Thoracic aorta (tissue), 2 donors: ENCODE measurements around the gene TM9SF3. TPM values are rescaled to one million over a fixed set of nuclear protein-coding genes. Genes with fewer than 3 reads are reported as not detected.

Experiments used
- ATAC-seq: fragments of 150-250 bp; one replicate; pipeline ENCODE4 v1.8.0; 2017; ENCODE audit warnings: low read depth; ENCODE audit not compliant: insufficient number of reproducible peaks, low FRiP score
- DNase-seq: peaks from one replicate; pipeline ENCODE4 v3.0.0-alpha.2; 2020; ENCODE audit warnings: low spot score
- H3K27ac ChIP-seq, 2 donors: fragments of 200-600 bp; sonication (generic); 1 replicate in 1 of 2; 2 replicates in 1 of 2; pipeline ENCODE4 v1.5.1; 2016; ENCODE audit warnings: mild to moderate bottlenecking in 2 of 2, moderate library complexity in 2 of 2
- H3K27me3 ChIP-seq: fragments of 200-600 bp; sonication (generic); replicated peaks from 2 replicates; pipeline ENCODE4 v1.6.0; 2016; ENCODE audit warnings: mild to moderate bottlenecking; ENCODE audit not compliant: insufficient read depth
- H3K36me3 ChIP-seq: fragments of 200-600 bp; sonication (generic); one replicate; pipeline ENCODE4 v1.5.1; 2016
- H3K4me1 ChIP-seq, 2 donors: fragments of 200-600 bp; sonication (generic); 1 replicate in 1 of 2; 2 replicates in 1 of 2; pipeline versions ENCODE4 v1.5.1 to v1.6.0; 2016; ENCODE audit warnings: low read depth in 2 of 2, mild to moderate bottlenecking in 1 of 2; ENCODE audit not compliant: control insufficient read depth in 1 of 2
- H3K4me3 ChIP-seq: fragments of 200-600 bp; sonication (generic); 2 replicates; pipeline ENCODE4 v1.5.1; 2016; ENCODE audit warnings: mild to moderate bottlenecking
- H3K9me3 ChIP-seq: fragments of 200-600 bp; sonication (generic); 2 replicates; pipeline ENCODE4 v1.5.1; 2016
- total RNA-seq, 2 donors: library from RNA; depleted of rRNA; stranded (reverse); fragments of >200 nt; gene quantifications; one replicate each; pipeline versions ENCODE4 v1.1.0 to v1.2.3, GENCODE V29; 2016
- TF ChIP-seq, protein P1 (sequence below): fragments of 200-600 bp; sonication (generic); IDR thresholded peaks from one replicate; pipeline ENCODE4 v1.5.1; 2019; ENCODE audit warnings: antibody characterized with exemption

TM9SF3 gene
- total RNA-seq, 2 donors from 2014 or later, result 68.9 to 125 TPM

DNA sequence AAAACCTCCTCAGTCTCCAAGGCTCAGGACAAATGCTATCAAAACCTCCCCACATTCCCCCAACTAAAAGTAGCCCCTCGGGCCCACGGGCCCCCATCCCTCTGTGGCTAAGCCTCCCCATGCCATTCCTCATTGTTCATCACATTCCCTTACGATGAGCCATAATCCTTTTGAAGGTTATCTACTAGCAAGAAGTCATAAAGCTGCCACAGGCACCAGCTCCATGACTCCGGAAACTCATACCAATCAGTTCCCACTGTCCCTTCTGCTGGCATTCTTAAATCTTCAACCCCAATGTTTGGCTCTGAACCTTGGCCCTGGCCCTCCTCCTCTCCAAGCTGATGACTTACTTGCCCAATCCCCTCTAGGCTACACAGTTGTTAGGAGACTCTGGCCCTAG lies 19.4 kb upstream of the TM9SF3 start:
- ATAC-seq (no peak), DNase-seq (no peak)
- Histone ChIP-seq H3K4me3 (no peak overlapping the region), H3K9me3 (no peaks in the 10 kb centered on the region), H3K36me3 (no peaks in the 10 kb centered on the region), H3K27me3 (no peaks in the 10 kb centered on the region), H3K27ac (no peak overlapping the region), H3K4me1 (peaks cover 0 to 15% of the 10 kb centered on the region in 2 donors)
- TF ChIP-seq, protein P1, sequence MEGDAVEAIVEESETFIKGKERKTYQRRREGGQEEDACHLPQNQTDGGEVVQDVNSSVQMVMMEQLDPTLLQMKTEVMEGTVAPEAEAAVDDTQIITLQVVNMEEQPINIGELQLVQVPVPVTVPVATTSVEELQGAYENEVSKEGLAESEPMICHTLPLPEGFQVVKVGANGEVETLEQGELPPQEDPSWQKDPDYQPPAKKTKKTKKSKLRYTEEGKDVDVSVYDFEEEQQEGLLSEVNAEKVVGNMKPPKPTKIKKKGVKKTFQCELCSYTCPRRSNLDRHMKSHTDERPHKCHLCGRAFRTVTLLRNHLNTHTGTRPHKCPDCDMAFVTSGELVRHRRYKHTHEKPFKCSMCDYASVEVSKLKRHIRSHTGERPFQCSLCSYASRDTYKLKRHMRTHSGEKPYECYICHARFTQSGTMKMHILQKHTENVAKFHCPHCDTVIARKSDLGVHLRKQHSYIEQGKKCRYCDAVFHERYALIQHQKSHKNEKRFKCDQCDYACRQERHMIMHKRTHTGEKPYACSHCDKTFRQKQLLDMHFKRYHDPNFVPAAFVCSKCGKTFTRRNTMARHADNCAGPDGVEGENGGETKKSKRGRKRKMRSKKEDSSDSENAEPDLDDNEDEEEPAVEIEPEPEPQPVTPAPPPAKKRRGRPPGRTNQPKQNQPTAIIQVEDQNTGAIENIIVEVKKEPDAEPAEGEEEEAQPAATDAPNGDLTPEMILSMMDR, result no peak

DNA sequence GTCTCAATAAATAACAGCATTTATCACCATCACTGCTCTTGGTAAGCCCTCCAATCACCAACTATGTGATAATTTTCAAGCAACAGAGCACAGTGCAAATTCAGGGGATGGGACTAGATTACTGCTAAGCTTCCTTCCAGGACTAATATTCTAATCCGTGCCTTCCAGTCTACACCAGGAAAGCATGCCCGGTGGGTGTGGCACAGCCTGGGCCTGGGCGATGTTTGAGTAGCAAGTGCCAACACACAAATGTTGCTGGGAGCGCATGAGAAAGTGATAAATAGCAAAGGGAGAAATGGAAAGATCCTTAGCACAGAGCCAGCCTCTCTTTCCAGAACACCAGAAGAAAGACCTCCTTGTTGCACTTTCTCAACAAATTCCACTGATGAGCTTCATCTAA lies 13.5 kb upstream of the TM9SF3 start:
- Histone ChIP-seq H3K36me3 (no peaks in the 10 kb centered on the region), H3K27me3 (no peaks in the 10 kb centered on the region), H3K4me3 (no peak overlapping the region), H3K27ac (no peak overlapping the region), H3K9me3 (no peaks in the 10 kb centered on the region), H3K4me1 (no peaks in the 10 kb centered on the region)
- TF ChIP-seq, protein P1, result no peak
- DNase-seq (no peak), ATAC-seq (no peak)

DNA sequence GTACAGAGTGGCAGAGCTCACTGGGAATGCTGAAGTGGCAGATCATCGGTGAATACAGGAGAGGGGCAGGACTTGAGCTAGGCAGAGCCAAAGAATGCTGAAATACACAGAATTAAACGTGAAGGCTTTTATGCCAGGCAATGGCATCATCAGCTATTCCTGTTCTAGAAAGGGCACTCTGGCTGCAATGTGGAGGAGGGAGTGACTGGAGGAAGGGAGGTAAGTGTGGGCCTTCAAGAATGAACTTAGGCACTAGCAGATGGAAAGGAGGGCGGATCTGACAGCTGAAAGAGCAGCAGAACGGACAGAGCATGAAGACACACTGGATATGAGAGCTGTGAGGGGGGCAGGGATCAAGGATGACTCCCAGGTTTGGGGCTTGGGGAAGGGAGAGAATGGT lies 12.0 kb upstream of the TM9SF3 start:
- DNase-seq (no peak), ATAC-seq (no peak)
- Histone ChIP-seq H3K4me1 (no peaks in the 10 kb centered on the region), H3K4me3 (no peak overlapping the region), H3K27me3 (no peaks in the 10 kb centered on the region), H3K36me3 (no peaks in the 10 kb centered on the region), H3K27ac (no peak overlapping the region), H3K9me3 (no peaks in the 10 kb centered on the region)
- TF ChIP-seq, protein P1, result no peak

DNA sequence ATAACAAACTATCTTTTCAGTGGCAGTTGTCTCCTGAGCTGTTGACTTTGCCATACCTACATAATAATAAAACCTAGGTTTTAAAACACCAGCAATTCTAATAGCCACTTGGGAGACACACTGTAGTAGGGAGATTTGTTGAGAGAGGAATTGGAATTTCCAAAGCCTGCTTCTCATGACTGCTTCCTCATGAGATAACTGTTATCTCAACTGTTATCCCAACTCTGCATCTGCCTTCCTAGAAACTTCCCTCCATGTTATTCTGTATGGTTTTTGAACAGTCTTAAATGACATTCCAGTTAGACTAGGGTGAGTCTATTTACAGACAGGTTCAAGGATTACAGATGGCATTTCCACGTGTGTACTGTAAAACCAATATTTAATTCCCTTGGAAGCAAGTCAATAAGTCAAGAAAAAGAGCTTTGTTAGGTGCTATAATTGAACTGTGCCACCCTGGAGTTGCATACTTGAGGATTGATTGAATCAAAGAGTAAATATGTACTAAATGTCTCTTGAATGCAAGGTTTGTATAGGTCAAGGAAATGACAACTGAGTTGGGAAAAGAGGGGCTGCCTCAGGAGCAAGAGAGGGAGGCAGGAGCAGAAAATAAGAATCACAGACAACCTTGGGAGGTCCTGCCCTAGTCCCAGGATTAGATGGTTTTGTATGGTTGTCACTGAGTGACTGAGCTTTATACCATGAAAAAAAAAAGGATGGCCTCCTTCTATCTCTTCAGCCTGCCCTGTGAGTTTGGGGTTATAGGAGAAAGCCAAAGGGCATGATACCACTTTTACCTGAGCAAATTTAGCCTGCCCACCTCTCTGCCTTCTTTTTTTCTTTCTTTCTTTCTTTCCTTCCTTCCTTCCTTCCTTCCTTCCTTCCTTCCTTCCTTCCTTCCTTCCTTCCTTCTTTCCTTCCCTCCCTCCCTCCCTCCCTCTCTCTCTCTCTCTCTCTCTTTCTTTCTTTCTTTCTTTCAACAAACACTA lies 9.9 kb upstream of the TM9SF3 start:
- H3K27ac ChIP-seq, result no peak overlapping the region
- TF ChIP-seq, protein P1, result no peak
- DNase-seq, result no peak
- no peak overlapping the region for H3K4me3 ChIP-seq
- no peaks in the 10 kb centered on the region for H3K36me3 ChIP-seq
- no peak for ATAC-seq
- no peaks in the 10 kb centered on the region for H3K4me1 ChIP-seq
- H3K27me3 ChIP-seq, result no peaks in the 10 kb centered on the region
- no peaks in the 10 kb centered on the region for H3K9me3 ChIP-seq

DNA sequence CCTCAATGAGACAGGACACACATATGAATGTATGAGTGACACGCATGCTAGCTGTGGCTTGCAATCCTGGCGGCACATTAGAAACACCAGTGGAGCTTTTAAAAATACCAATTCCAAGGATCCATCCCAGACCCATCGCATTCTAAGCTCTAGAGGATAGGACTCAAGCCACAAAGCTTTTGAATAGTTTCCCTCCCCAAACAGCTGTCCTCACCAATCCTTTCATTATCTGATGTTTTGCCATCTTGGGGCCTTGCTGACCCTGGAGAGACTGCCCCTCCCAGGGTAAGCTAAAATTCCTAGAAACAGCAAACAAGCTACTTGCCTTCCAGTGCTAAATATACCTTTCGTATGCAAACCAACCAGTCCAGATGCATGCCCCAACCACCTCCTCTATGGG lies 8.9 kb upstream of the TM9SF3 start:
- DNase-seq (no peak), ATAC-seq (no peak)
- Histone ChIP-seq H3K4me3 (no peak overlapping the region), H3K36me3 (no peaks in the 10 kb centered on the region), H3K27me3 (no peaks in the 10 kb centered on the region), H3K9me3 (no peaks in the 10 kb centered on the region), H3K27ac (no peak overlapping the region), H3K4me1 (no peaks in the 10 kb centered on the region)
- TF ChIP-seq, protein P1, result no peak
